Middle frontal gyrus (tissue), 1 donor: ENCODE measurements around the gene ASB7.
A peak's percentile ranks its signal among the peaks of the same experiment; 100 is the strongest.
"Not testable (repeated sequence)": the region's sequence is repeated elsewhere in the genome, so short reads cannot be mapped to it uniquely, and the experiment has no call there.

Experiments
- DNase-seq: peaks from one replicate; pipeline ENCODE4 v3.0.0-alpha.2; 2015; ENCODE audit warnings: low spot score; ENCODE audit errors: extremely low spot score

Gene ASB7

DNA sequence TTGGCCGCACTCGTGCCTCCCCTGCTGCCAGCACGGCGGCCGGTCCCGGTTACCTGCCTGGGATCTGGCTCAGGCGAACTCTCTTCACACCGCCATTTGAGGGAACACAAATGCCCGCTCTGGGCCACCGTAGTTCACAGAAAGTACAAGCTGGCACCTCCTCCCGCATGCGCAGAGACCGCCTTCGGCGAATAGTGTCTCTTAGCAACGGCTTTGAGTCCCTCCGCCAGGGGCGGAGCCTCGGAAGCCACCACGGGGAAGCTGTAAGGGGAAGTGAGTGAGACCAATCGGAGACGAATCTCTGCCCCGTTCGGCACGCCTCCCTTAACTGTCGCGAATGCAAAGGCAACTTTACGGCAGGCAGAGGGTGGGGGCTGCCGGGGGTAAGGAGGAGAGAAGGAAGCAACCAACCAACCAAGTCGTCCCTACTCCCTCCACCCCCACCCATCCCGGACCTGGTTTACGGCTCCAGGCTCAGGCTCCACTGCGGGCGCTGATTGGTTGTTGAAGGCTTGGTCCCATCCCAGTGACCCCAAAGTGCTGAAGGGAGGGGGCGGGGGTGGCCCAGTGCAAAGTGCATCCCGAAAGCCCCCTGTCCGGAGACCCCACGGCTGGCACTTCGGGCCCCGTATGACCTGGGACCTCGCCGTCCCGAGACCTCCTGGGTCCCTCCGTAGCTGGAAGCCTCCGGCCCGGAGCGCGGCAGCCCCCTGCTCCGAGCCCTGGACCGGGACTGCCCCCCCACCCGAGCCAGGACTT, at the start of gene ASB7, which contains the start of gene LINS1:
TSS of gene ASB7 (plus strand) at position 526 of the 759 bp plus-strand sequence. CDS start 9,628 bp downstream, outside the sequence.
TSS of gene LINS1 (minus strand) at position 121 of the 759 bp plus-strand sequence. CDS start 21,342 bp downstream, outside the sequence.
- DNase-seq, result peak; percentile 100

GRCh38 chr15:100553468-100553867, 48.9 kb upstream of the ASB7 start:
- DNase-seq, result no peak

GRCh38 chr15:100558771-100559254, 43.6 kb upstream of the ASB7 start:
- no peak for DNase-seq

- no peak for DNase-seq
These were observed 43.1 kb upstream of the ASB7 start for GRCh38 chr15:100559330-100559729.

GRCh38 chr15:100560323-100560722, 42.1 kb upstream of the ASB7 start:
- no peak for DNase-seq

DNA sequence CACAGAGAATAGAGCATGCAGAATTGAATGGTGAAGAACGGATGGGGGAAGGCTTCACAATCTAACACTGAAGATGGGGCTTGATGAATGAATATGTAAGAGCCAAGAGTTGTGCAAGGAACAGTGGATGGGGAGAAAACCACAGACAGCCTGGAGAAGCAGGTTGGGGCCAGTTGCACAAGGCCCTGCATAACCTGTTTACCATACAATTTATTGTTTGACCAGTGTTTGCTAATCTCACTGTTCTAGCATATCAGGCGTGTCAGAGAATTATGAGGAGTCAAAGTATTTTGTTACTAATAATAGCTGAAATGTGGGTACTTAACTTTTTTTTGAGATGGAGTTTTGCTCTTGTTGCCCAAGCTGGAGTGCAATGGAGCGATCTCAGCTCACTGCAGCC, 36.8 kb upstream of the ASB7 start:
- DNase-seq, result no peak

GRCh38 chr15:100566850-100567628, 35.4 kb upstream of the ASB7 start:
- no peak for DNase-seq

GRCh38 chr15:100569391-100569790, 33.0 kb upstream of the ASB7 start:
- DNase-seq, result no peak

DNA sequence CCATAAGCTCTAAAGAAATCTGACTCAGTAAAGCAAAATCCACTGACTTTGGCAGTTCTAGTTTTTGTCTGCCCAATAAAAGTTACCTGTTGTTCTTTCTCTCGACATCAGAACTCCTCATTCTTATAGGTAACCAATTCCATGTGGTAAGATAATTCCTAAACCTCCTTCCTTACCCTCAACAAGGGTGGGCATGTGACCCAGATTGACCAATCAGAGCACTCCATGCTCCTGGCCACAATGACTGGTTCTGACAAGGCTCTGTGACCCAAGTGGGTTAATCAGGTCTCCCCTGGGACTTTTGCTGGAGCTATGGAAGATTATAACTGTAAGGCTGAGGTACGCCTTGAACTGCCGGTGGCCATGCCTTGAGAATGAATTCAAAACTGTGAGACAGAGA, 32.1 kb upstream of the ASB7 start:
- no peak for DNase-seq

DNA sequence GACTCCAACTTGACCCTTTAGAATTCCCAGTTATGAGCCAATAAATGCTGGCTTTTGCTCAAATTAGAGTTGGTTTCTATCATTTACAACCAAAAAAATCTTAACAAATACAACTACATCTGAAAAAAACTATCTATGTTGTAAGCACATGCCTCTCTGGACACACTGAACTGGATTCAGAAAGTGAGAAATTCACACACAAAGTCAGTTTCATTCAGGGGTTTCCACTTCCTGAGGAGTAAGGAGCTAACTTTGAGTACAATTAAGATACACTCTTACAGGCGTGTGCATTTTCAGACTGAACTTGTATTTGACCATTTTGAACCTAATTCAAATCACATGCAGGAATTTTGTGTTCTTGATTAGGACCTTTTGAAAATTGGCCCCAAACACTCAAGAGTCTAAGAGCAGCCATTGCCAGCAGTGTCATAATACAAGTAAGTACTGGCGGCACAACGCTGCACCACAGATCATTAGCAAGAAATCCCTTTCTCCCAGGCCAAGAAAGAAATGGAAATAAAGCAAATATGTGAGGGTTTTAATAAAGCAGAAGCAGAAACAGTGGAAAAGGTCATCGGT, 31.6 kb upstream of the ASB7 start:
- no peak for DNase-seq

GRCh38 chr15:100571592-100572167, 30.7 kb upstream of the ASB7 start:
- no peak for DNase-seq

DNA sequence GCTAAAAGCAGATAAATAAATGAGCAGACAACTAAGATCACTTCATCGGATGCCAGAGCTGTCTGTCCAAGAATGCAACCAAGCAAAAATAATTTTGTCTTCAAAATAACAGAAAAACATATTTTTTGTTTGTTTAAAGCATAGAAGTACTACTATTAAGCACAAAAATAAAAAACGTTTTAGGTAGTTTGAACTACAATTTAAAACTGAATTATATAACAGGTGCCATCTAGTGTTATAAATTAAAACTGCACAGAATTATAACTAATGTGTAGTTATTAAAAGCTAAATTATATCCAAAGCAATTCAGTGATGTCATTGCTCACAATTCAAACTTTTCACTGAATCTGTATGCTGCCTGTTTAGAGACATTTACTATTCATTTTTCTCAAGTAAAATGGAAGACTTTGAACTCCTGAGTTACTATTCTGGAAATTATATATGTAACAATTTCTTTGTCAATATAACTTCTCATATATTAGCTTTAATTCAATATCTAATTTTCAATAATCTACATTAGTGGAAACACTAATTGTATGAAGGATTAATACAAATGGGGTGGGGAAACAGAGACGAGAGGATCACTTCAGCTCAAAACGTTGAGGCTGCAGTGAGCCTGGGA, 29.9 kb upstream of the ASB7 start:
- peak; percentile 13 for DNase-seq

GRCh38 chr15:100573526-100573925, 28.9 kb upstream of the ASB7 start:
- no peak for DNase-seq

GRCh38 chr15:100580414-100580813, 22.0 kb upstream of the ASB7 start:
- no peak for DNase-seq

DNA sequence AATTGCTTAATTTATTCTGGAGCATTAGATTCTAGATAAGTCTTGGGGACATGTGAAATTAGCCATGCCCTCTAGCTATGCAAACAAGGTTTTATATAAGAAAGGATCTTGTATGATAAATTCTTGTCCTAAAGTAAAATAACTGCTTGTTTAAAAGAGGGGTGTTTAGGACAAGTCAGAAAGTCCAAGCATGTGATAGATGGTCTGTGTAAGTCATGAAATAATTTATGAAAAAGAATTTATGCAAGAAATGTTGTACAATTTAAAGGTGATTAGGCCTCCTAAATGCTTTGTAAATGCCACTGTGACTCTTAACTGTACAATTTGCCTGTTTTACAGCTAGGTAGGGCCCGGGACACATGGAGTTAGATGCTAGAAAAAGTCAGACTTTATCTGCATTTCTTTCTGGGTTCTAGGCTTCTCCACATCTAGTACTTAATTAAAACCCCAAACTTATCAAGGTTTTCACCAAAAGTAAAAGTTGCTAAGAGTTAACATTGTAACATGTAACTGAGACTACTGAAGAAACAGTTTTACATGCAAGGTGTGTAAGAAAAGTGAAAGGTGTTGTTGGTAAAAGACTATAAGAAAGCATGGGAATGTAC, 13.6 kb upstream of the ASB7 start:
- DNase-seq, result no peak

DNA sequence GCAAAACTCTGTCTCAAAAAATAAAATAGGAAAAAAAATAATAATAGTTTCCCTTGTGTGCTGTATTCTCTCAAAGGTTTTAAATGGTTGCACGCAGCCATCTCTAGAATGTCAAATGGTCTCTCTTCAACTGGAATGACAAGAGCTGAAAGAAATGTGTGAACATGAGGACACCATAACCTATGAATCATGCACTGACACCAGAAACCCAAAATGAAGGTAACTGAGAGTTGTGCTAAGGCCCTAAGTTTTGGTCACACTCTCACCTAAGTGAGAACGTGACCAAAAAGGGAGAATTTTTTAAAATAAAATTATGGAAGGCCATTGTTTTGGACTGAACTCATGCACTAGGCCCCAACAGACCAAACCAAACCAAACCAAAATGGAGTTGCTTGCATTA, 11.2 kb upstream of the ASB7 start:
- not testable (repeated sequence) for DNase-seq

GRCh38 chr15:100591835-100592234, 10.6 kb upstream of the ASB7 start:
- no peak for DNase-seq

DNA sequence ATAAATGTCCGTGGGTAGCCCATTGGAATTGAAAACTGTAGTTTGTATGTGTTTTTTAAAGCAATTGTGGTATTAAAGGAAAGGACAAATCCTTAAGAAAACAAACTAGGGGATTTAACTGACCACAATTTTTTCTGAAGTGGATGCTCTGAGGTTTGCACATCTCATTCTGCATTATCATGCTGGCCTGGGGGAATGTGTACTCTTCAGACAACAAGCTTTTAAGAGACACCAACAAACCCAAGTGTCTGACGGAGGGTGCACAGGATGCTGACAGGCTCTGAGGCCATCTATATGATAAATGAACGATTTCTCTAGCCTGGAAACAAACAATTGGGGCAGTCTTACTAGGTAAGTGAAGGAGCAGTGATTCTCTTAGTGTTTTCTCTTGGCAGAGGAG, 9.5 kb upstream of the ASB7 start:
- DNase-seq, result no peak

DNA sequence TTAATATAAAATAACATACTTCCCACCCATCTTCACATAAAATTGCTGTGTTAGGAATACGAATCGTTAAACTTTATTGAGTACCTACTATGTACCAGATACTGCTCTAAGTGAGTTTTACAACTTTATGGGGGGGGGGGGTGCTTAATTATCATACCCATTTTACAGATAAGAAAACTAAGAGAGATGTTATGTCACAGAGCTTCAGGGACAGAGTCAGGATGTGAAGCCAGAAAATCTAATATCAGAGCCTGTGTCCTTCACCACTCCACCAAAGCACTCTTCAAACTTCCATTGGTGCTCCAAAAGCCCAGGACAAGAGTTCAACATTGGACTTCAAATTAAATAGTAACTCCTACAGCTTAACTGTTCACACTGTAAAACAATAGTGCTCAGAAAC, 9.0 kb upstream of the ASB7 start:
- no peak for DNase-seq

DNA sequence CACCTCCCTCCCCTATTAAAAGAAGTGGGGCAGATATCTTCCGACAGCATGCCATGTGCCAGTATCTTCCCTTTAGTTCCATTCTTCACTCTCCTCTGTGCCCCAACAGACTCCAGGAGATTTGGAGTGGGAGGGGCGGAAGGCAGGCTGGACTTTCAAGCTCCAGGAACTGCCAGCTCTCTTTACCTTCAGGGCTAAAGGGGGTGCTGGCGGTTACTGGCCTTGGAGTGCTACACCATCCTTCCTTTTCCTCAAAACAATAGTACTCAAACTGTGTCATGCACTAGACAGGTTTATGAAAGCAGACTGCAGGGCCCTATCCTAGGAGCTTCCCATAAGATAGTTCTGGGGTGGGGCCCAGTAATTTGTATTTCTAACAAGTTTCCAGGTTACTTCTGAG, 6.4 kb upstream of the ASB7 start:
- no peak for DNase-seq

GRCh38 chr15:100596792-100597191, 5.6 kb upstream of the ASB7 start:
- DNase-seq, result no peak
